ENCODE results near the gene SLC37A1.

- TF ChIP-seq CTCF (conservative IDR thresholded peaks at IDR 0.05; ENCODE audit: low read depth, low read length) (no peak), EZH2 (IDR thresholded peaks at IDR 0.05; ENCODE audit: borderline replicate concordance, low read depth, low read length, poor library complexity, severe bottlenecking) (no peak)
Measured at GRCh38 chr21:42581336-42581992, 67.8 kb downstream of the SLC37A1 start.

Measured in A673 (cell line).